Kasumi-1 (cell line): ENCODE measurements around the gene ABHD4.
"Not testable (repeated sequence)": the region's sequence is repeated elsewhere in the genome, so short reads cannot be mapped to it uniquely, and the experiment has no call there.

ENCODE experiments used
- DNase-seq, 2 experiments: peaks; one replicate each; lab custom pipeline; 2025; lab: John Stamatoyannopoulos, UW

ABHD4 gene

GRCh38 chr14:22561661-22562579, 36.2 kb upstream of the ABHD4 start:
- DNase-seq = peak; percentile 56 to 57

GRCh38 chr14:22563987-22564386, 34.1 kb upstream of the ABHD4 start:
- DNase-seq = no peak

GRCh38 chr14:22564463-22564862, 33.6 kb upstream of the ABHD4 start:
- no peak for DNase-seq

- DNase-seq = no peak
Observed at GRCh38 chr14:22565391-22565945, 32.6 kb upstream of the ABHD4 start.

GRCh38 chr14:22566266-22566665, 31.8 kb upstream of the ABHD4 start:
- not testable (repeated sequence) for DNase-seq

- DNase-seq = no peak
Observed at GRCh38 chr14:22566845-22567244, 31.3 kb upstream of the ABHD4 start.

- DNase-seq = no peak
Observed at GRCh38 chr14:22567437-22567836, 30.7 kb upstream of the ABHD4 start.

- no peak for DNase-seq
Observed at GRCh38 chr14:22569106-22569736, 28.9 kb upstream of the ABHD4 start.

GRCh38 chr14:22569737-22570131, 28.4 kb upstream of the ABHD4 start:
- no peak for DNase-seq

GRCh38 chr14:22570132-22570949, 27.8 kb upstream of the ABHD4 start:
- peak; percentile 85 to 87 for DNase-seq

GRCh38 chr14:22572562-22573058, 25.5 kb upstream of the ABHD4 start:
- DNase-seq = no peak

GRCh38 chr14:22573804-22574203, 24.3 kb upstream of the ABHD4 start:
- no peak for DNase-seq

- no peak for DNase-seq
Observed at GRCh38 chr14:22577334-22577908, 20.7 kb upstream of the ABHD4 start.

GRCh38 chr14:22579236-22579635, 18.9 kb upstream of the ABHD4 start:
- DNase-seq = no peak

GRCh38 chr14:22579881-22580280, 18.2 kb upstream of the ABHD4 start:
- no peak for DNase-seq

GRCh38 chr14:22580625-22581024, 17.5 kb upstream of the ABHD4 start:
- DNase-seq = no peak

- no peak for DNase-seq
Observed at GRCh38 chr14:22583994-22584393, 14.1 kb upstream of the ABHD4 start.

- DNase-seq = no peak
Observed at GRCh38 chr14:22587247-22587646, 10.9 kb upstream of the ABHD4 start.

GRCh38 chr14:22587677-22588422, 10.2 kb upstream of the ABHD4 start:
- DNase-seq = not testable (repeated sequence)

- peak in 1 of 2 experiments; percentile 31 for DNase-seq
Observed at GRCh38 chr14:22588526-22589095, 9.5 kb upstream of the ABHD4 start.
